H1 (cell line): ENCODE measurements around the gene KRT8. TPM values are rescaled to one million over a fixed set of nuclear protein-coding genes. Genes with fewer than 3 reads are reported as not detected.

Source experiments
- CTCF ChIA-PET: fragments of 300-600 bp; sonication (Branson Sonifier 250); formaldehyde crosslinking; loops from one replicate; lab custom pipeline; 2021; ENCODE audit not compliant: partially characterized antibody; lab: Charles Lee
- POLR2A ChIA-PET: fragments of 300-600 bp; sonication (Branson Sonifier 250); formaldehyde crosslinking; loops from one replicate; lab custom pipeline; 2021; ENCODE audit warnings: inconsistent platforms; ENCODE audit not compliant: partially characterized antibody; lab: Charles Lee
- DNase-seq, 2 experiments: peaks; one replicate each; pipeline versions ENCODE4 v3.0.0 to v3.0.0-alpha.2; 2010 to 2022; ENCODE audit warnings: low spot score in 2 of 2, low read depth in 1 of 2, mixed read lengths in 1 of 2
- FAIRE-seq: peaks from 2 replicates; lab custom pipeline; 2011; peaks lifted over from hg19 to GRCh38; lab: Jason Lieb, UNC
- H2AFZ ChIP-seq: 2 replicates; pipeline ENCODE4 v1.8.1; 2012; ENCODE audit warnings: low read length, inconsistent platforms
- H2AK5ac ChIP-seq: 2 replicates; pipeline ENCODE4 v1.6.1; 2013; ENCODE audit warnings: low read depth, low read length
- H2BK120ac ChIP-seq: replicated peaks from 2 replicates; pipeline ENCODE3; 2013; ENCODE audit warnings: low read depth, low read length, inconsistent platforms
- H2BK12ac ChIP-seq: 2 replicates; pipeline ENCODE4 v1.6.1; 2013; ENCODE audit warnings: low read depth, low read length
- H2BK15ac ChIP-seq: 2 replicates; pipeline ENCODE4 v1.6.1; 2013; ENCODE audit warnings: low read length
- H2BK20ac ChIP-seq: 2 replicates; pipeline ENCODE4 v1.6.1; 2013; ENCODE audit warnings: low read length
- H2BK5ac ChIP-seq: 2 replicates; pipeline ENCODE4 v1.6.1; 2013; ENCODE audit warnings: low read depth, low read length
- H3K14ac ChIP-seq: 2 replicates; pipeline ENCODE4 v1.6.1; 2013; ENCODE audit warnings: inconsistent platforms; ENCODE audit not compliant: insufficient read length
- H3K18ac ChIP-seq: 2 replicates; pipeline ENCODE4 v1.6.1; 2013; ENCODE audit warnings: low read length; ENCODE audit errors: extremely low read depth
- H3K23ac ChIP-seq: 2 replicates; pipeline ENCODE4 v1.6.1; 2013; ENCODE audit warnings: inconsistent platforms; ENCODE audit not compliant: insufficient read length
- H3K23me2 ChIP-seq: 2 replicates; pipeline ENCODE4 v1.6.1; 2013; ENCODE audit warnings: low read depth, low read length
- H3K27ac ChIP-seq: 2 replicates; pipeline ENCODE4 v1.6.1; 2011; ENCODE audit warnings: low read depth, low read length, inconsistent platforms
- H3K27me3 ChIP-seq, 4 experiments: replicated peaks in 1 of 4; 1 replicate in 1 of 4; 2 replicates in 3 of 4; pipeline versions ENCODE4 v1.6.1 to v1.8.1; 2011 to 2013; ENCODE audit warnings: low read length in 3 of 4, mild to moderate bottlenecking in 3 of 4, inconsistent platforms in 2 of 4, mixed read lengths in 2 of 4, moderate library complexity in 1 of 4; ENCODE audit not compliant: control insufficient read depth in 3 of 4, insufficient read depth in 3 of 4; ENCODE audit errors: extremely low read depth in 1 of 4
- H3K36me3 ChIP-seq, 4 experiments: 2 replicates each; pipeline versions ENCODE4 v1.6.1 to v1.8.1; 2011 to 2013; ENCODE audit warnings: mild to moderate bottlenecking in 4 of 4, low read length in 3 of 4, moderate library complexity in 2 of 4, control low read depth in 1 of 4, inconsistent platforms in 1 of 4; ENCODE audit not compliant: insufficient read depth in 4 of 4, control insufficient read depth in 2 of 4
- H3K4ac ChIP-seq: replicated peaks from 2 replicates; pipeline ENCODE3; 2013; ENCODE audit warnings: low read length, low read depth, mixed read lengths, inconsistent platforms; ENCODE audit not compliant: insufficient read length
- H3K4me1 ChIP-seq, 4 experiments: replicated peaks in 1 of 4; 1 replicate in 1 of 4; 2 replicates in 3 of 4; pipeline versions ENCODE4 v1.6.1 to v1.8.1; 2011 to 2013; ENCODE audit warnings: low read length in 3 of 4, inconsistent platforms in 2 of 4, mixed read lengths in 1 of 4; ENCODE audit not compliant: insufficient read depth in 4 of 4, control insufficient read depth in 3 of 4
- H3K4me2 ChIP-seq, 2 experiments: 2 replicates each; pipeline versions ENCODE4 v1.6.1 to v1.8.1; 2011 to 2013; ENCODE audit warnings: low read depth in 2 of 2, low read length in 2 of 2, control low read depth in 1 of 2, inconsistent platforms in 1 of 2, mild to moderate bottlenecking in 1 of 2; ENCODE audit not compliant: insufficient read depth in 1 of 2
- H3K4me3 ChIP-seq, 4 experiments: fragments of 200-600, 300-600 bp in 1 of 4; sonication (generic), shearing (Covaris generic), sonication (Bioruptor Twin) in 1 of 4; 2 replicates each; pipeline versions ENCODE4 v1.5.1 to v1.8.1; 2011 to 2016; ENCODE audit warnings: low read length in 4 of 4, low read depth in 3 of 4, control low read depth in 2 of 4, inconsistent platforms in 2 of 4, mild to moderate bottlenecking in 2 of 4, mixed read lengths in 1 of 4, moderate library complexity in 1 of 4; ENCODE audit not compliant: insufficient read depth in 2 of 4; ENCODE audit errors: extremely low read depth in 1 of 4
- H3K56ac ChIP-seq: replicated peaks from 2 replicates; pipeline ENCODE3; 2013; ENCODE audit warnings: low read depth, mild to moderate bottlenecking, mixed read lengths, low read length, inconsistent platforms; ENCODE audit not compliant: insufficient read length
- H3K79me1 ChIP-seq: 2 replicates; pipeline ENCODE4 v1.6.1; 2013; ENCODE audit warnings: low read depth, low read length, control low read depth
- H3K79me2 ChIP-seq, 2 experiments: 2 replicates each; pipeline versions ENCODE4 v1.6.1 to v1.8.1; 2012 to 2013; ENCODE audit warnings: low read length in 2 of 2, mild to moderate bottlenecking in 2 of 2, inconsistent platforms in 1 of 2; ENCODE audit not compliant: insufficient read depth in 2 of 2, control insufficient read depth in 1 of 2
- H3K9ac ChIP-seq, 4 experiments: replicated peaks in 1 of 4; 1 replicate in 1 of 4; 2 replicates in 3 of 4; pipeline versions ENCODE4 v1.6.1 to v1.8.1; 2011 to 2013; ENCODE audit warnings: low read depth in 3 of 4, low read length in 3 of 4, control low read depth in 2 of 4, mild to moderate bottlenecking in 2 of 4, moderate library complexity in 2 of 4, inconsistent platforms in 1 of 4; ENCODE audit errors: extremely low read depth in 1 of 4
- H3K9me3 ChIP-seq, 2 experiments: 2 replicates each; pipeline versions ENCODE4 v1.6.1 to v1.8.1; 2012 to 2013; ENCODE audit warnings: mild to moderate bottlenecking in 2 of 2, moderate library complexity in 2 of 2, control low read depth in 1 of 2, inconsistent platforms in 1 of 2, low read depth in 1 of 2, low read length in 1 of 2, mixed read lengths in 1 of 2; ENCODE audit not compliant: insufficient read depth in 2 of 2
- H4K20me1 ChIP-seq, 2 experiments: replicated peaks in 1 of 2; 2 replicates each; pipeline versions ENCODE3 to v1.8.1; 2011 to 2013; ENCODE audit warnings: inconsistent platforms in 2 of 2, low read length in 2 of 2, mild to moderate bottlenecking in 1 of 2; ENCODE audit not compliant: insufficient read depth in 2 of 2, control insufficient read depth in 1 of 2
- H4K5ac ChIP-seq: 2 replicates; pipeline ENCODE4 v1.6.1; 2013; ENCODE audit warnings: low read length, low read depth, mixed read lengths, inconsistent platforms; ENCODE audit not compliant: insufficient read length
- H4K8ac ChIP-seq: 2 replicates; pipeline ENCODE4 v1.8.0; 2013; ENCODE audit warnings: mild to moderate bottlenecking, moderate library complexity, low read length, inconsistent platforms; ENCODE audit not compliant: insufficient read depth; ENCODE audit errors: extremely low read depth
- H4K91ac ChIP-seq: replicated peaks from 2 replicates; pipeline ENCODE3; 2013; ENCODE audit warnings: low read length, mixed read lengths, inconsistent platforms; ENCODE audit not compliant: insufficient read length
- ATF2 ChIP-seq: IDR thresholded peaks from 2 replicates; pipeline ENCODE4 v1.6.1; 2012; ENCODE audit warnings: low read length, inconsistent platforms
- JUND ChIP-seq: IDR thresholded peaks from 2 replicates; pipeline ENCODE4 v1.6.1; 2011; ENCODE audit warnings: mild to moderate bottlenecking, improper control_type of control experiment, low read length
- KDM4A ChIP-seq: IDR thresholded peaks from one replicate; pipeline ENCODE4 v1.7.1; 2012; ENCODE audit warnings: low read depth, mild to moderate bottlenecking, moderate library complexity, low read length, inconsistent platforms; ENCODE audit not compliant: severe bottlenecking
- WGBS, 2 experiments: shearing (Covaris generic) in 1 of 2; methylation state at CpG; one replicate each; pipeline versions ENCODE4 v1.1.6 to v1.1.7; 2013 to 2015; ENCODE audit warnings: low lambda C conversion rate in 2 of 2, mixed read lengths in 2 of 2, inconsistent platforms in 1 of 2, low coverage in 1 of 2, missing lambda C conversion rate in 1 of 2; ENCODE audit not compliant: insufficient replicate concordance in 2 of 2, insufficient coverage in 1 of 2, insufficient read length in 1 of 2; ENCODE audit errors: extremely low coverage in 1 of 2, missing lambda C conversion rate in 1 of 2; 5-methylcytosine and 5-hydroxymethylcytosine counted together
- polyA plus RNA-seq, 7 experiments: library from polyadenylated mRNA; depleted of rRNA in 3 of 7; stranded (reverse) in 5 of 7; unstranded in 2 of 7; fragments of >200 nt in 5 of 7; fragments of 200-250 nt in 2 of 7; gene quantifications; 1 replicate in 5 of 7; 2 replicates in 1 of 7; 4 replicates in 1 of 7; pipeline versions ENCODE4 v1.2.1 to v1.2.3, GENCODE V29; 2011 to 2013; ENCODE audit warnings: missing spikeins in 2 of 7, mixed read lengths in 2 of 7
- total RNA-seq: library from RNA; stranded (reverse); fragmentation: NEBNext Ultra II Directional; extraction: Animal tissue kit (Norgen Biotek cat#: 25700); gene quantifications from 2 replicates; pipeline ENCODE4 v1.2.1, GENCODE V29; 2021

The KRT8 gene
- total and polyA plus RNA-seq, 2 of the 8 experiments (the other 6 are each of a cell fraction or from before 2014, with no cell fraction given), result 280 to 290 TPM

GRCh38 chr12:52873832-52874572 lies 30.9 kb downstream of the KRT8 start:
- FAIRE-seq, result no peak
- Histone ChIP-seq H3K79me2 (no peaks in the 10 kb centered on the region), H2BK12ac (no peak overlapping the region; the same call in 1 of the 2 replicates), H3K4me2 (peak overlapping the region; percentile 71 to 80), H2AK5ac (no peak overlapping the region), H3K56ac (no peak overlapping the region), H3K9me3 (no peaks in the 10 kb centered on the region), H4K8ac (peak overlapping the region; percentile 38; the same call in 1 of the 2 replicates), H3K4me3 (peak overlapping the region; percentile 45 to 60 (median 48)), H2BK120ac (no peak overlapping the region), H4K5ac (no peak overlapping the region), H2BK20ac (no peak overlapping the region), H4K20me1 (peaks cover 0 to 3% of the 10 kb centered on the region in 2 experiments), H3K9ac (no peak overlapping the region), H3K27ac (no peak overlapping the region), H3K27me3 (peaks cover 0 to 22% (median 16%) of the 10 kb centered on the region in 4 experiments; a peak in 5 of 7 replicates), H3K14ac (no peak overlapping the region), H3K4me1 (peaks cover 0 to 2% (median 2%) of the 10 kb centered on the region in 4 experiments; a peak in 4 of 7 replicates), H2AFZ (peak overlapping the region; percentile 61; the same call in 1 of the 2 replicates), H2BK15ac (no peak overlapping the region; the same call in 1 of the 2 replicates), H4K91ac (no peak overlapping the region), H3K4ac (no peak overlapping the region), H3K36me3 (no peaks in the 10 kb centered on the region), H3K18ac (no peak overlapping the region), H2BK5ac (no peak overlapping the region), H3K79me1 (no peaks in the 10 kb centered on the region), H3K23me2 (peaks cover 5% of the 10 kb centered on the region; the same call in 1 of the 2 replicates), H3K23ac (no peak overlapping the region)
- ChIA-PET POLR2A (interaction anchor here (0.6 to 1.3 kb wide), 3 partner anchors 132 to 624 kb away, joined by 3 read pairs; partner anchors contain the start of gene EIF4B), CTCF (interaction anchor here (0.8 to 22.2 kb wide), 38 partner anchors 7 to 734 kb away, joined by 3 to 502 read pairs (median 4); partner anchors contain the start of gene KRT85)
- WGBS, 2 experiments, result 10% methylated on average over 48 of the region's 55 CpGs; no CpG with 5 or more reads in 1 of the 2 experiments
- peak in 1 of 2 experiments; percentile 59 for DNase-seq
- TF ChIP-seq KDM4A, result peak; percentile 66
- TF ChIP-seq JUND, result peak; percentile 54; the same call in 1 of the 2 replicates
- TF ChIP-seq ATF2, result no peak
